ENCODE measurements around the gene C19orf12.
A peak's percentile ranks its signal among the peaks of the same experiment; 100 is the strongest.
"Not testable (repeated sequence)": the region's sequence is repeated elsewhere in the genome, so short reads cannot be mapped to it uniquely, and the experiment has no call there.

Gene C19orf12

GRCh38 chr19:29674374-29675119 is 40.5 kb downstream of the C19orf12 start:
- no peak for DNase-seq

- no peak for DNase-seq
Observed at GRCh38 chr19:29673451-29674371, 41.4 kb downstream of the C19orf12 start.

- DNase-seq = peak; percentile 89
Observed at GRCh38 chr19:29672933-29673336, 42.1 kb downstream of the C19orf12 start.

- DNase-seq = no peak
Observed at GRCh38 chr19:29672319-29672932, 42.6 kb downstream of the C19orf12 start.

- DNase-seq = peak; percentile 96
Observed at GRCh38 chr19:29671393-29672160, 43.5 kb downstream of the C19orf12 start.

GRCh38 chr19:29671026-29671392 is 44.1 kb downstream of the C19orf12 start:
- DNase-seq = not testable (repeated sequence)

- no peak for DNase-seq
Observed at GRCh38 chr19:29670255-29670654, 44.8 kb downstream of the C19orf12 start.

GRCh38 chr19:29668746-29669609 is 46.1 kb downstream of the C19orf12 start:
- DNase-seq = no peak

- peak; percentile 72 for DNase-seq
Observed at GRCh38 chr19:29667901-29668341, 47.1 kb downstream of the C19orf12 start.

- no peak for DNase-seq
Observed at GRCh38 chr19:29667387-29667783, 47.7 kb downstream of the C19orf12 start.

GRCh38 chr19:29666578-29667386 is 48.3 kb downstream of the C19orf12 start:
- DNase-seq = peak; percentile 48

- DNase-seq = no peak
Observed at GRCh38 chr19:29665826-29666577, 49.1 kb downstream of the C19orf12 start.

- peak; percentile 91 for DNase-seq
Observed at GRCh38 chr19:29665215-29665825, 49.7 kb downstream of the C19orf12 start, which contains the start of gene PLEKHF1. TSS of gene PLEKHF1 (plus strand) at chr19:29665461. CDS start at chr19:29673840, 8,379 bp downstream.

- DNase-seq = no peak
Observed at GRCh38 chr19:29664753-29665214, 50.3 kb downstream of the C19orf12 start.

GRCh38 chr19:29663861-29664752 is 51.0 kb downstream of the C19orf12 start:
- no peak for DNase-seq

GRCh38 chr19:29662604-29663404 is 52.3 kb downstream of the C19orf12 start:
- peak; percentile 66 for DNase-seq

GRCh38 chr19:29662278-29662603 is 52.8 kb downstream of the C19orf12 start:
- no peak for DNase-seq

All from activated CD4-positive, alpha-beta T cell treated with anti-CD3 and anti-CD28 coated beads, Interleukin-2, amount 50 U/mL, for 16 hours (primary cell).